GM19468 (cell line): ENCODE measurements around the gene NAALADL2.

ENCODE experiments used
- ATAC-seq: cut with Tn5 transposase; IDR thresholded peaks from one replicate; pipeline ENCODE4 v1.9.1; 2021; ENCODE audit warnings: mild to moderate bottlenecking, moderate library complexity, moderate number of reproducible peaks; ENCODE audit not compliant: unreplicated experiment; ENCODE audit errors: extremely low read depth

NAALADL2 gene

GRCh38 chr3:175664911-175665310 lies 805.8 kb downstream of the NAALADL2 start:
- no peak for ATAC-seq

GRCh38 chr3:175668300-175668699 lies 809.2 kb downstream of the NAALADL2 start:
- ATAC-seq, result no peak

GRCh38 chr3:175670557-175670956 lies 811.4 kb downstream of the NAALADL2 start:
- no peak for ATAC-seq

GRCh38 chr3:175672119-175672689 lies 813.1 kb downstream of the NAALADL2 start:
- ATAC-seq, result no peak

- no peak for ATAC-seq
Observed at GRCh38 chr3:175679568-175679967, 820.4 kb downstream of the NAALADL2 start.

GRCh38 chr3:175692256-175692655 lies 833.1 kb downstream of the NAALADL2 start:
- no peak for ATAC-seq

- ATAC-seq, result no peak
Observed at GRCh38 chr3:175695251-175695650, 836.1 kb downstream of the NAALADL2 start.

- ATAC-seq, result no peak
Observed at GRCh38 chr3:175702956-175703355, 843.8 kb downstream of the NAALADL2 start.

- ATAC-seq, result no peak
Observed at GRCh38 chr3:175704366-175705055, 845.4 kb downstream of the NAALADL2 start.

GRCh38 chr3:175713268-175713667 lies 854.1 kb downstream of the NAALADL2 start:
- ATAC-seq, result no peak

- ATAC-seq, result no peak
Observed at GRCh38 chr3:175716446-175716845, 857.3 kb downstream of the NAALADL2 start.

GRCh38 chr3:175726228-175726627 lies 867.1 kb downstream of the NAALADL2 start:
- no peak for ATAC-seq

GRCh38 chr3:175728566-175728965 lies 869.4 kb downstream of the NAALADL2 start:
- ATAC-seq, result no peak

GRCh38 chr3:175729466-175729865 lies 870.3 kb downstream of the NAALADL2 start:
- ATAC-seq, result no peak

GRCh38 chr3:175731543-175731942 lies 872.4 kb downstream of the NAALADL2 start:
- no peak for ATAC-seq

GRCh38 chr3:175732017-175732416 lies 872.9 kb downstream of the NAALADL2 start:
- no peak for ATAC-seq

- ATAC-seq, result no peak
Observed at GRCh38 chr3:175735866-175736265, 876.7 kb downstream of the NAALADL2 start.

- ATAC-seq, result no peak
Observed at GRCh38 chr3:175737646-175738572, 878.8 kb downstream of the NAALADL2 start.

GRCh38 chr3:175741951-175742350 lies 882.8 kb downstream of the NAALADL2 start:
- no peak for ATAC-seq

- no peak for ATAC-seq
Observed at GRCh38 chr3:175743733-175744400, 884.7 kb downstream of the NAALADL2 start.
